GM18502 (cell line): Measurements from ENCODE around the gene KDM1B.
A peak's percentile ranks its signal among the peaks of the same experiment; 100 is the strongest.
"Not testable (repeated sequence)": the region's sequence is repeated elsewhere in the genome, so short reads cannot be mapped to it uniquely, and the experiment has no call there.

Experiments used
- ATAC-seq: cut with Tn5 transposase; IDR thresholded peaks from one replicate; pipeline ENCODE4 v1.9.1; 2021; ENCODE audit warnings: mild to moderate bottlenecking; ENCODE audit not compliant: unreplicated experiment, poor library complexity

The KDM1B gene

GRCh38 chr6:18185624-18186023, 30.4 kb downstream of the KDM1B start:
- no peak for ATAC-seq

GRCh38 chr6:18186033-18186432, 30.8 kb downstream of the KDM1B start:
- peak; percentile 66 for ATAC-seq

DNA sequence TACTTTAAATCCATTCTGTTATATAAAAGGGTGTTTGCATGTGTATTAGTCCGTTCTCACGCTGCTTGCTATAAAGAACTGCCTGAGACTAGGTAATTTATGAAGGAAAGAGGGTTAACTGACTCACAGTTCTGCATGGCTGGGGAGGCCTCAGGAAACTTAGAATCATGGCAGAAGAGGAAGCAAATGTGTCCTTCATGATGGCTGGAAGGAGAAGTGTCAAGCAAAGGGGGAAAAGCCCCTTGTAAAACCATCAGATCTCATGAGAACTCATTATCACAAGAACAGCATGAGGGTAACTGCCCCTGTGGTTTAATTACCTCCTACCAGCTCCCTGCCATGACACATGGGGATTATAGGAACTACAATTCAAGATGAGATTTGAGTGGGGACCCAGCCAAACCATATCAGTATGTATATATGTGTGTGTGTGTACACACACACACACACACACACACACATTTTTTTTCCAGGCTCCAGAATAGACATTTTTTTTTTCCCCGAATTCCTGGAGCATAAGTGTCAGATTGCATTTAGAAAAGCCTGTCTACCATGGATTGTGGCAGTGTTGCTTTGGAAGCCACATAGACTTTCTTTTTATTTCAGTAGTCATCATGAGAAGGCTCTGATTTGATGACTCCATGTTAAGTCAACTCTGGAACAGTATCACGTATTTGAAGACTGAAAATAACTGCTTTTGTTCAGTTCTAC, 31.5 kb downstream of the KDM1B start:
- ATAC-seq: peak; percentile 50

GRCh38 chr6:18187701-18188100, 32.5 kb downstream of the KDM1B start:
- no peak for ATAC-seq

DNA sequence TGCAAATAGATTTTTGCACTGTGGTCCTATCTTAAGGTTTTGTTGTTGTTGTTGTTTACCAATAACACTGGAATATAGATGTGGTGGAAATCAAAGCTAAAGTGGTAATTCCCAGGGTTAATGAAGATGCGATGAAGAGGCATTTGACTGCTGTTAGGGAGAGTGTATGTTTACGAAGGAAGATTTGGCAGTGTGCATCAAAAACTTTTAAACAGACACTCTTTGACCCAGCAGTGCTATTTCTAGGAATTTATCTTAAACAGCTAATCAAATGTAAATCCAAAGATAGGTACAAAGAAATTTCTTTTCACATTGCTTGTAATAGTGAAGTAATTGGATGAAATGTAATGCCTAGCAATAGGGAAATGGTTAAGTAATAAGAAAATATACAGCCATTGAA, 34.0 kb downstream of the KDM1B start:
- ATAC-seq: no peak

DNA sequence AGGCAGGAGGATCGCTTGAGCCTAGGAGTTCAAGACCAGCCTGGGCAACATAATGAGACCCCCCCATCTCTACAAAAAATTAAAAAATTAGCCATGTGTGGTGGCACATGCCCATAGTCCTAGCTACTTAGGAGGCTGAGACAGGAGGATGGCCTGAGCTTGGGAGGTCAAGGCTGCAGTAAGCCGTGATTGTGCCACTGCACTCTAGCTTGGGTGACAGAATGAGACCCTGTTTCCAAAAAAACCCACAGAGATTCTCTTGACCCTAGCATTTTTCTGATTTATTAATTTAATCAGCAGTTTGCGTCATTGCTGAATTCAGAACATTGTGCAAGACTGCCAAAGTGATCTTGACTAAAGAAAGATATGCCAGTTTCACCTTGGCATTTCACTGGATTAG, 36.8 kb downstream of the KDM1B start:
- ATAC-seq: no peak

DNA sequence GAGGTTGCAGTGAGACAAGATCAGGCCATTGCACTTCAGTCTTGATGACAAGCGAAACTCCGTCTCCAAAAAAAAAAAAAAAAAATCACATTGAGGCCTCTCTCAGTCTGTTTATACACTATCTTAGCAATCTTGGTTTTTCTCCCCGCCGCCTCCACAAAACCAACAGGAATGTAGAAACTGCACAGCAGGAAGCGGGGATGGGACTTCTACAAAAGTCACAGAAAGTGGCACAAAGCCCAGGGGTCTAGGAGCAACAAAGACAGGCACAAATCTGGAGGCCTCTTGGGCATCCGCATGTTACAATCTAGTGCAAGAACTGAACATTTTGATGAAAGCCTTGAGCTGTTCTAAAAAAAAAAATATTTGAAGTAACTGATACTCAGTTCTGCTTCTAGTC, 48.6 kb downstream of the KDM1B start:
- ATAC-seq: no peak

DNA sequence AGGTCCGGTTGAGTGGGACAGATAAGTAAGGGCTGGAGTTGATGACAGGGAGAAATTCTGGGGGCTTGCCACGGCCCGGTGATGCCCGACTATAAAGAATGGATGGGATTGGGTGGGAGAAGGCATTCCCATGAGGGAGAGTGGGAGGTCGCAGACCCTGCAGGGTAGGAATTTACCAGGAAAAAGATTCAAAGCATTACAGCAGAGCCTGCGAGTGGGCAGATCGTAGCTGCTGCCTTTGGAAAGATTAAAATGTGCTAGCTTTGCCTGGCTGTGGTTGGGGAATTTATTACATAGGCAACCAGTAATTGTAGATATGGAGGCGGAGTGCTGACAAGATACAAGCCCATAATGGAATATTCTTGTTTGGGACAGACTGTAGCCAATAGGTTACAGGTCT, 49.5 kb downstream of the KDM1B start:
- no peak for ATAC-seq

DNA sequence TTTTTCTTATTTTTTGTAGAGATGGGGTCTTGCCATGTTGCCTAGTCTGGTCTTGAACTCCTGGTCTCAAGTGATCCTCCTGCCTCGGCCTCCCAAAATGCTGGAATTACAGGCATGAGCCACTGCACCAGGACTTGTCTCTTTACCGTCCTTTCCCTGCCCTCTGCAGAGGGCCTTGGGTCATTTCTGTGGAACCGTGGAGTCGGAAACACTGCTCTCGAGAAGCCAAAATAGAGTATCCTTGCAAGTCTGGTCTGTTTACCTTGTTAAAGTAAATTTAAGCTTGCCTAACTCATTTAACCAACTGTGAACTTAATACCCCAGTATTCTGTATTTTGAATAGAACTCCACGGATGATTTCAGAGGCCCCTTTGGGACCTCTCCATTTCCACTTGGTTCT, 51.4 kb downstream of the KDM1B start:
- ATAC-seq: no peak

- no peak for ATAC-seq
Measured at GRCh38 chr6:18207438-18207837, 52.2 kb downstream of the KDM1B start.

GRCh38 chr6:18207949-18208348, 52.7 kb downstream of the KDM1B start:
- no peak for ATAC-seq

- not testable (repeated sequence) for ATAC-seq
Measured at GRCh38 chr6:18208778-18209177, 53.6 kb downstream of the KDM1B start.

DNA sequence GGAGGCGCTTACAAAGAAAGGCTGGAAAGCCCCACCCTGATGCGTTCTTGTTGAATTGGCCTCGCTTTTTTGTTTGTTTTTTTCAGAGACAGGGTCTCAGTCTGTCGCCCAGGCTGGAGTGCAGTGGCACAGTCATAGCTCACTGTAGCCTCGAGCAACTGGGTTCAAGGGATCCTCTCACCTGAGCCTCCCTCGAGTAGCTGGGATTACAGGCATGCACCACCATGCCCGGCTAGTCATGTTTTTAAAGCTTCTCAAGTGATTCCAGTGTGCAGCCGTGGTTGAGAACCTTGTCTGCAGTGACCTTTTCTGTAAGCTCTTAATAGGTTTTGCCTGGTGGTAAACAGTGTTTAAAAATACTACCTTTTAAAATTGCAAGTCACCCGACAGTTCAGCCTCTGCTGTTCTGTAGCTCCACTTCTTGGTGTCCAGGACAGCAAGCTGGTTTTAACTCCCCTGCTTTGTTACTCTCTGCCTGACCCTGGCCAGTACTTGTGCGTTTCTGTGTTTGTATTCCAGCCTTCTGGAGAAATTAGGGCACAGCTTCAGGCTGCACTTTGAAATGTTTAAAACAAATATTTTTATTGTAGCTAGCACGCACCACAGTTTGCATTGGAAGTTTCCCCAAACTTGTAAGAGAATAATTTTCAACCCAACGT, 54.4 kb downstream of the KDM1B start:
- no peak for ATAC-seq

DNA sequence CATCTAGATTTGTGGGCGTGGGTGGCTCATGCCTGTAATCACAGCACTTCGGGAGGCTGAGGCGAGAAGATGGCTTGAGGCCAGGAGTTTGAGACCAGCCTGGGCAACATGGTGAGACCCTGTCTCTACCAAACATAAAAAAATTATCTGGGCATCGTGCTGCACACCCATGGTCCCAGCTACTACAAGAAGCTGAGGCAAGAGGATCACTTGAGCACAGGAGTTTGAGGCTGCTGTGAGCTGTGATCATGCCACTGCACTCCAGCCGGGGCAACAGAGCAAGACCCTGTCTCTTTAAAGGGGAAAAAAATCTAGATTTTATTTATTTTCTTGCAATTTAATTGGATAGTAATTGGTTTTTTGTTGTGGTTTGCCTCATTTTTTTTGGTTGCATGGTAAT, 55.5 kb downstream of the KDM1B start:
- ATAC-seq: no peak

DNA sequence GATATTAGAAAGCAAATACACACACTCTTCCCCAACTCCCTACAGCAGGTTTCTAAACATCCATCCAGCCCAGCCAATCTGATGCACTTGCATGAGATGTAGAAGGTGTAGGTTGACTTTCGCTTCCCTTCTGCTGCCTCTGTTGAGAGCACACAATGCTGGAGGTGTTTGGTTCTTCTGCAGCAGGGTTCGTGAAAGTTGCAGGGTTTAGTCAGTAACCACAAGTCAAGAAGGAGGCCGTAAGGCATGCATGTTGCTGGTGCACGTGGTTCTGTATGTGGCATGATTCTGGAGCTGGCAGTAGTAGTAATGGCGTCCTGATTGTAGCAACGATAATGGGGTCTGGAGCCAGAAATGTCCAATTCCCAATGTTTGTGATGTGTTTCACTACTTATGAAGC, 56.1 kb downstream of the KDM1B start:
- peak; percentile 98 for ATAC-seq

- ATAC-seq: no peak
Measured at GRCh38 chr6:18212231-18212630, 57.0 kb downstream of the KDM1B start.

GRCh38 chr6:18213439-18213838, 58.2 kb downstream of the KDM1B start:
- no peak for ATAC-seq

DNA sequence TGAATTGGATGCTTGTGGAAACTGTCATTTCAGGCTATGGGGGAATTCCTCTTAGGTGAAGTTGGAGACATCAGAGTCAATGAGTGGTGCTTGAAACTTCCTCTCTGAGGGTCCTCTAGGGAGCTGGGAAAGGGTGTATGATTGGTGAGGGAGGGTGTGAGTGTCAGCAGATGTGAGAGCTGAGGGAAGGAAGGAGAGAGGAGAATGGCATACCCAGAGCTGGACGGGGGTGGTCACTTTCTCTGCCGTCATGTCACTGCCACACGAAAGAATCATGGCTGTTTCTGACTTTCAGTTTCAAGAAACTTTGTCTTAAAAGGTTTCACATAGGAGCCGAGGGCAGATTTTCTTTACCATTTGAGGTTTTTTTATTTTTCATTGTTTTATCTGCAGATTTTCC, 58.8 kb downstream of the KDM1B start:
- peak; percentile 30 for ATAC-seq

- no peak for ATAC-seq
Measured at GRCh38 chr6:18215436-18215835, 60.2 kb downstream of the KDM1B start.

- ATAC-seq: no peak
Measured at GRCh38 chr6:18216411-18216810, 61.2 kb downstream of the KDM1B start.

DNA sequence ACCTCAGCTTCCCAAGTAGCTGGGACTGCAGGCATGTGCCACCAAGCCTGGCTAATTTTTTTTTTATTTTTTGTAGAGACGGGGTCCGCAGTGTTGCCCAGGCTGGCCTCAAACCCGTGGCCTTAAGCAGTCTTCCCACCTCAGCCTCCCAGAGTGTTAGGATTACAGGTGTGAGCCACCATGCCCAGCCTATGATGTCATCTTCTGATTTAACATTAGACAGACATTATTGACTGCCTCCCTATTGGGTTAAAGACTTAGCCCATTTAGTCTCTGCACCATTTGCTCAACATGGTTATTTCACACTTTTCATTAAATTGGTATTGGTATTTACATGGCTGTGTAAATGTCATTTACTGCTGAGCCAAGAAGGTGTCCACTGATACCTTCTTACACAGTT, 63.0 kb downstream of the KDM1B start:
- ATAC-seq: no peak

DNA sequence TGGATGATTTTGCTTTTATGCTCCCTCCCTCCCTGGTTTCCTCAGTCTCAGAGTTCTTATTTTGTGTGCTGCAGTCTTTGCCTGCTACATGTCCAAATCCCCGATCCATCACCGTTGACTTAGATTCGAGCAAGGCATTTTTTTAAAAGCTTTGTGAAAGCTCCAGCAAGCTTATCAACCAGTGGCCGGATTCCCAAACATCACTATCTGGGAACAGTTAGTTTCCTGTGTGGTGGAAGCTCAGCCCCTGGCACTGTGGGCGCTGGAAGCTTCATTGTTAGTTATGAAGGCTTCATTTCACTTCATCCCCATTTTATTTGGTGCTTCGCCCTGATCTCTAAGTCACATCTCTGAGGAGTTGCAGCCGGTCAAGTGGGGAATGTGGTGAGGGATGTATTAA, 64.4 kb downstream of the KDM1B start:
- no peak for ATAC-seq
